OCI-LY3 (cell line): Measurements from ENCODE around the gene DNAJC4.

Experiments used
- H2AFZ ChIP-seq: fragments of 200-600, 300-600 bp; shearing (Covaris generic); 2 replicates; pipeline ENCODE4 v1.6.0; 2014; ENCODE audit warnings: antibody characterized with exemption, low read depth, low read length
- H3K27ac ChIP-seq: fragments of 200-600, 300-600 bp; sonication (generic); 2 replicates; pipeline ENCODE4 v1.5.1; 2014; ENCODE audit warnings: mild to moderate bottlenecking, low read length, moderate library complexity, mixed read lengths
- H3K27me3 ChIP-seq: fragments of 200-600, 300-600 bp; sonication (generic); 2 replicates; pipeline ENCODE4 v1.6.1; 2014; ENCODE audit warnings: low read depth, low read length, mixed read lengths
- H3K36me3 ChIP-seq: fragments of 200-600, 300-600 bp; sonication (generic); replicated peaks from 2 replicates; pipeline ENCODE3; 2014; ENCODE audit warnings: low read depth, low read length, mixed read lengths
- H3K4me1 ChIP-seq: fragments of 300-600, 200-600 bp; sonication (generic); 2 replicates; pipeline ENCODE4 v1.6.1; 2014; ENCODE audit warnings: low read length, mixed read lengths
- H3K4me2 ChIP-seq: fragments of 200-600, 300-600 bp; sonication (generic); 2 replicates; pipeline ENCODE4 v1.6.1; 2014; ENCODE audit warnings: low read length, mixed read lengths
- H3K4me3 ChIP-seq: fragments of 300-600, 200-600 bp; sonication (generic); 2 replicates; pipeline ENCODE4 v1.5.1; 2014; ENCODE audit warnings: antibody characterized with exemption, mild to moderate bottlenecking, low read length, moderate library complexity
- H3K79me2 ChIP-seq: fragments of 300-600, 200-600 bp; shearing (Covaris generic); 2 replicates; pipeline ENCODE4 v1.6.1; 2014; ENCODE audit warnings: mild to moderate bottlenecking, low read length, mixed read lengths
- H3K9ac ChIP-seq: fragments of 300-600, 200-600 bp; shearing (Covaris generic); 2 replicates; pipeline ENCODE4 v1.6.0; 2014; ENCODE audit warnings: mild to moderate bottlenecking, low read length, moderate library complexity
- H3K9me3 ChIP-seq: fragments of 200-600, 300-600 bp; shearing (Covaris generic); 2 replicates; pipeline ENCODE4 v1.6.1; 2014; ENCODE audit warnings: low read length, mixed read lengths; ENCODE audit not compliant: insufficient read depth
- H4K20me1 ChIP-seq: fragments of 200-600, 300-600 bp; sonication (generic); 2 replicates; pipeline ENCODE4 v1.6.1; 2016; ENCODE audit warnings: low read length, mixed read lengths; ENCODE audit not compliant: insufficient read depth
- EZH2phosphoT487 ChIP-seq: fragments of 200-600 bp; shearing (Covaris generic); IDR thresholded peaks from 2 replicates; pipeline ENCODE4 v1.6.1; 2018; ENCODE audit warnings: antibody characterized with exemption, mixed run types, low read depth
- TF ChIP-seq, protein P1 (sequence below): fragments of 200-600, 300-600 bp; sonication (generic); IDR thresholded peaks from 2 replicates; pipeline ENCODE4 v1.5.1; 2014; ENCODE audit warnings: antibody characterized with exemption, low read length, low read depth

DNAJC4 gene

DNA sequence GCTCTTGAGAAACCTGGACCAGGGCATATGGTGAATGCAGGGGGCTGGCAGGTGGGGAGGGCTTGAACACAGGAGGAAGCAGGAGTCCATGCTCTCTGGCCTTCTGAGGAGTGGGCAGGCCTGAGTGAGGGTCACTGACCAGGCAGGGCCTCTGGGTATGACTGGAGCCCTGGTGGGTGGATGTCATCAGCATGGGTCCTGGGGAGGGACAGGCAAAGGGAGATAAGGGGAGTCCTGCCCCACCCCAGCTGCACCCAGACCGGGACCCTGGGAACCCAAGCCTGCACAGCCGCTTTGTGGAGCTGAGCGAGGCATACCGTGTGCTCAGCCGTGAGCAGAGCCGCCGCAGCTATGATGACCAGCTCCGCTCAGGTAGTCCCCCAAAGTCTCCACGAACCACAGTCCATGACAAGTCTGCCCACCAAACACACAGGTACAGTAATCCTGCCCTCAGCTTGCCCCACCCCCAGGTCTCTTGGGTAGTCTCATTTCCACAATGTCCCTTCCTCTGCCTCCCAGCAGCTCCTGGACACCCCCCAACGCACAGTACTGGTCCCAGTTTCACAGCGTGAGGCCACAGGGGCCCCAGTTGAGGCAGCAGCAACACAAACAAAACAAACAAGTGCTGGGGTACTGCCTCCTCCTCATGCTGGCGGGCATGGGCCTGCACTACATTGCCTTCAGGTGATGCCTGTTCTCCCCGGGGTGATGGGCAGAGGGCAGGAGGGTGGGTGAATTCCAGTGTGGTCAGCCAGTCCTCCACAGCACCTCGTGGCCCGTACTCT is 2.0 kb downstream of the DNAJC4 start:
- Histone ChIP-seq H3K27me3 (no peaks in the 10 kb centered on the region), H3K79me2 (peaks cover 15% of the 10 kb centered on the region), H3K4me3 (no peak overlapping the region), H3K9ac (no peak overlapping the region), H3K36me3 (peaks cover 11% of the 10 kb centered on the region), H3K27ac (no peak overlapping the region), H4K20me1 (peaks cover 9% of the 10 kb centered on the region; the same call in 1 of the 2 replicates), H3K9me3 (no peaks in the 10 kb centered on the region), H3K4me1 (peaks cover 30% of the 10 kb centered on the region), H3K4me2 (no peak overlapping the region), H2AFZ (no peak overlapping the region)
- TF ChIP-seq EZH2phosphoT487, result no peak
- TF ChIP-seq, protein P1, sequence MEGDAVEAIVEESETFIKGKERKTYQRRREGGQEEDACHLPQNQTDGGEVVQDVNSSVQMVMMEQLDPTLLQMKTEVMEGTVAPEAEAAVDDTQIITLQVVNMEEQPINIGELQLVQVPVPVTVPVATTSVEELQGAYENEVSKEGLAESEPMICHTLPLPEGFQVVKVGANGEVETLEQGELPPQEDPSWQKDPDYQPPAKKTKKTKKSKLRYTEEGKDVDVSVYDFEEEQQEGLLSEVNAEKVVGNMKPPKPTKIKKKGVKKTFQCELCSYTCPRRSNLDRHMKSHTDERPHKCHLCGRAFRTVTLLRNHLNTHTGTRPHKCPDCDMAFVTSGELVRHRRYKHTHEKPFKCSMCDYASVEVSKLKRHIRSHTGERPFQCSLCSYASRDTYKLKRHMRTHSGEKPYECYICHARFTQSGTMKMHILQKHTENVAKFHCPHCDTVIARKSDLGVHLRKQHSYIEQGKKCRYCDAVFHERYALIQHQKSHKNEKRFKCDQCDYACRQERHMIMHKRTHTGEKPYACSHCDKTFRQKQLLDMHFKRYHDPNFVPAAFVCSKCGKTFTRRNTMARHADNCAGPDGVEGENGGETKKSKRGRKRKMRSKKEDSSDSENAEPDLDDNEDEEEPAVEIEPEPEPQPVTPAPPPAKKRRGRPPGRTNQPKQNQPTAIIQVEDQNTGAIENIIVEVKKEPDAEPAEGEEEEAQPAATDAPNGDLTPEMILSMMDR, result no peak

GRCh38 chr11:64232967-64233315 is 2.6 kb downstream of the DNAJC4 start:
- no peaks in the 10 kb centered on the region for H3K9me3 ChIP-seq
- no peak overlapping the region for H3K9ac ChIP-seq
- peaks cover 9% of the 10 kb centered on the region; the same call in 1 of the 2 replicates for H4K20me1 ChIP-seq
- peaks cover 32% of the 10 kb centered on the region for H3K4me1 ChIP-seq
- no peak overlapping the region for H2AFZ ChIP-seq
- no peak overlapping the region for H3K4me3 ChIP-seq
- no peaks in the 10 kb centered on the region for H3K27me3 ChIP-seq
- H3K36me3 ChIP-seq, result peaks cover 17% of the 10 kb centered on the region
- H3K4me2 ChIP-seq, result no peak overlapping the region
- H3K79me2 ChIP-seq, result peaks cover 13% of the 10 kb centered on the region
- no peak overlapping the region for H3K27ac ChIP-seq
- no peak for TF ChIP-seq EZH2phosphoT487
- TF ChIP-seq, protein P1, result no peak

- H3K4me2 ChIP-seq, result peak within 1 kb of the TSS; percentile 99
- TF ChIP-seq, protein P1, result no peak
- TF ChIP-seq EZH2phosphoT487, result no peak
- no peak within 1 kb of the TSS for H2AFZ ChIP-seq
- peak within 1 kb of the TSS; percentile 94 for H3K4me3 ChIP-seq
- H3K9me3 ChIP-seq, result no peaks in the 10 kb centered on the region
- H4K20me1 ChIP-seq, result peaks cover 9% of the 10 kb centered on the region; the same call in 1 of the 2 replicates
- no peaks in the 10 kb centered on the region for H3K27me3 ChIP-seq
- peak within 1 kb of the TSS; percentile 35 for H3K27ac ChIP-seq
- peaks cover 43% of the 10 kb centered on the region for H3K4me1 ChIP-seq
- peak within 1 kb of the TSS; percentile 81 for H3K9ac ChIP-seq
- H3K79me2 ChIP-seq, result peaks cover 13% of the 10 kb centered on the region
- peaks cover 28% of the 10 kb centered on the region for H3K36me3 ChIP-seq
Measured at GRCh38 chr11:64233913-64234586, 3.7 kb downstream of the DNAJC4 start, which contains the start of gene VEGFB. Gene VEGFB, plus strand, starts transcription at chr11:64234584. Its CDS starts 250 bp downstream, at chr11:64234834.

GRCh38 chr11:64234647-64235379 is 4.5 kb downstream of the DNAJC4 start:
- Histone ChIP-seq H3K4me1 (peaks cover 47% of the 10 kb centered on the region), H3K9me3 (no peaks in the 10 kb centered on the region), H3K9ac (peak overlapping the region; percentile 81), H3K4me3 (peak overlapping the region; percentile 94), H4K20me1 (peaks cover 9% of the 10 kb centered on the region; the same call in 1 of the 2 replicates), H3K27ac (peak overlapping the region; percentile 35), H3K4me2 (peak overlapping the region; percentile 99), H3K79me2 (peaks cover 13% of the 10 kb centered on the region), H2AFZ (no peak overlapping the region), H3K27me3 (no peaks in the 10 kb centered on the region), H3K36me3 (peaks cover 30% of the 10 kb centered on the region)
- no peak for TF ChIP-seq EZH2phosphoT487
- TF ChIP-seq, protein P1, result no peak
